NCI-H524 treated with DMSO at 0.1 percent for 48 hours (cell line): Measurements from ENCODE around the gene ZNF70.
"Not testable (repeated sequence)": the region's sequence is repeated elsewhere in the genome, so short reads cannot be mapped to it uniquely, and the experiment has no call there.

ENCODE experiments used
- DNase-seq: peaks from one replicate; lab custom pipeline; 2025; lab: John Stamatoyannopoulos, UW

Gene ZNF70

GRCh38 chr22:23756891-23757290 lies 6.0 kb upstream of the ZNF70 start:
- DNase-seq: no peak

GRCh38 chr22:23755711-23756110 lies 4.8 kb upstream of the ZNF70 start:
- no peak for DNase-seq

GRCh38 chr22:23754980-23755636 lies 4.2 kb upstream of the ZNF70 start:
- DNase-seq: no peak

- DNase-seq: no peak
These were observed 3.5 kb upstream of the ZNF70 start, which contains the start of gene VPREB3 for GRCh38 chr22:23754220-23754919. TSS of gene VPREB3 (minus strand) at chr22:23754425. CDS start at chr22:23754363, 62 bp downstream.

DNA sequence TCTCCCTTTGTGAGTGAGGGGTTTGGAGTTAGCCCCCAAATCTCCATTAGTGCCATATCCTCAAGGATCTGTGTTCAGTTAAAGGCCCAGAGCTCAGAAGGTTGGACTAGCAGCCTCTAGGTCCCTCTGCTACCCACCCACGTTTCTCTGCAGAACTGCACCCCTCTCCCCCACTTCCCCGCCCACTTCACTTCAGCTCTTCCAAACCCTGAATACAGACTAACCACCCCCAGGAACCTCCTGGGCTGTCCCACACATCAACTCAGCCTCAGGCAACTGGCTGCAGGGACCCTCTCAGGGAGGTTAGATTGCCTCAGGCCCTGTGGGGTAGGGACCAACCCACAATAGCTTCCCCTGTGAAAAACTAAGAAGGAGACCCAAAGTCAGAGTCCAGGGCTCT lies 2.5 kb upstream of the ZNF70 start:
- no peak for DNase-seq

DNA sequence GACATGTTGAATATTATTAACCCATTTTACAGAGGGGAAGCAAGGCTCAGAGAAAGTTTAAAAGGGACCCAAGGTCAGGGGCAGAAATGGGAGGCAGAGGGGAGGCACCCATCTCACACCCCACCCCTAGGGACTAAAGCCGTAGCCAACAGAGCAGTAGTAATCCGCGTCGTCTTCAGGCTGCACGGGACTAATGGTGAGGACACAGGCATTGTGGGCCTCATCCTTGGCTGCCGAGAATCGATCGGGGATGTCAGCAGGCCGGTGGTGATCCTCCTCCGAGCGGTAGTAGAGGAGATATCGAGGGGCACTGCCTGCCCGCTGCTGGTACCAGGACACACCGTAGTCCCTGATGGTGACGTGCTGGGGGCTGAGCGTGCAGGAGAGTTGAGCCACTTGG lies 1.8 kb upstream of the ZNF70 start:
- DNase-seq: no peak

DNA sequence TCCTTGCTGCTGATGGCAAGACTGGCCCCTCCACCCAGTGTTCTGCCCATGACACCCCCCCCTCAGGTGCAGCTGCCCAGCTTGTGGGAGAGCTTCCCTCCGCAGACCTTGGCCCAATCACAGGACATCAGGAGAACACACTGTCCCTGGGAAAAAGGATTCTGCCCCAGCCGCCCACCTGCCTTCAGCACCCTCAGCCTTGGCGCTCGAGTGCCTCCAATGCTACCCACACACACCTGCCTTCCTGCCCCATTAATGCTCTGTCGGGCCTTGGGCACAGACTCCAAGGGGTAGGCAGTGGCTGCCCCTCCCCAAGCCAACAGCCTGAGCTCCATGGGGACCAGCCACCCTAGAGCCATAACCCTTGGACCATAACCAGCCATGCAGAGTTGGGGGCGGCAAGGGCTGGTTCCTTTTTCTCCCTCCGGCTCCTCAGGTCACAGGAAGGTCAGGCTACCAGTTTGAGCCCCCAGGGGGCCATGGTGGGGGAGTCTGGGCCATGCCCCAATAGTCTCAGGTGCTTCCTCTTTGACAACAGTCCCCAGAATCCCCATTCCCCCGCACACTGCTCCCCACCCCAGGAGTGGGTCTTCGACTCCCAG lies 1.3 kb upstream of the ZNF70 start:
- DNase-seq: no peak

- DNase-seq: no peak
These were observed 607 bp upstream of the ZNF70 start for GRCh38 chr22:23751441-23751996.

GRCh38 chr22:23750367-23750713 lies 572 bp downstream of the ZNF70 start:
- DNase-seq: no peak

- no peak for DNase-seq
These were observed 1.0 kb downstream of the ZNF70 start for GRCh38 chr22:23749841-23750301.

GRCh38 chr22:23745791-23746190 lies 5.1 kb downstream of the ZNF70 start:
- DNase-seq: no peak

DNA sequence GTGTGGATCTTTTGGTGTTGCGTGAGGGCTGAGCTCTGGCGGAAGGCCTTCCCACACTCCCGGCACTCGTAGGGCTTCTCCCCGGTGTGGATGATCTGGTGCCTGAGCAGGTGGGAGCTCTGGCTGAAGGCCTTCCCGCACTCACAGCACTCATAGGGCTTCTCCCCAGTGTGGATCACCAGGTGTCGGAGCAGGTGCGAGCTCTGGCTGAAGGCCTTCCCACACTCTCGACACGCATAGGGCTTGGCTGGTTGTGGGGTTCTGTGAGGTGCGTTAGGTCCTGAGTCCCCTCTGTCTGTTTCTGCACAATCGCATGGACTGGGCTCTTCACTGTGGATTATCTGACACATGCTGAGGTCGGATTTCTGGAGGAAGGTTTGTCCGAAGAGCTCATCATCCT lies 6.4 kb downstream of the ZNF70 start:
- no peak for DNase-seq

DNA sequence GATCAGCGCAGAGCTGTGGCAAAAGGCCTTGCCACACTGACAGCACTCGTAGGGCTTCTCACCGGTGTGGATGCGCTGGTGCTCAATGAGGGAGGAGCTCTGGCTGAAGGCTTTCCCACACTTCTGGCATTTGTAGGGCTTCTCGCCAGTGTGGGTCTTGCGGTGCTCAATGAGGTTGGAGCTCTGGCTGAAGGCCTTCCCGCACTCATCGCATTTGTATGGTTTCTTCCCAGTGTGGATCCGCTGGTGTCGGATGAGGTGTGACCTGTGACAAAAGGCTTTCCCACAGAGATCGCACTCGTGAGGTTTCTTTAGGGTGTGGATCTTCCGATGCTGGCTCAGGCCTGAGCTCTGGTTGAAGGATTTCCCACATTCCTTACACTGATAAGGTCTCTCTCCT lies 6.9 kb downstream of the ZNF70 start:
- no peak for DNase-seq

- no peak for DNase-seq
These were observed 7.6 kb downstream of the ZNF70 start for GRCh38 chr22:23743303-23743705.

GRCh38 chr22:23742505-23743264 lies 8.2 kb downstream of the ZNF70 start:
- no peak for DNase-seq

GRCh38 chr22:23737696-23738095 lies 13.2 kb downstream of the ZNF70 start:
- DNase-seq: no peak

- not testable (repeated sequence) for DNase-seq
These were observed 22.8 kb downstream of the ZNF70 start for GRCh38 chr22:23728108-23728507.

DNA sequence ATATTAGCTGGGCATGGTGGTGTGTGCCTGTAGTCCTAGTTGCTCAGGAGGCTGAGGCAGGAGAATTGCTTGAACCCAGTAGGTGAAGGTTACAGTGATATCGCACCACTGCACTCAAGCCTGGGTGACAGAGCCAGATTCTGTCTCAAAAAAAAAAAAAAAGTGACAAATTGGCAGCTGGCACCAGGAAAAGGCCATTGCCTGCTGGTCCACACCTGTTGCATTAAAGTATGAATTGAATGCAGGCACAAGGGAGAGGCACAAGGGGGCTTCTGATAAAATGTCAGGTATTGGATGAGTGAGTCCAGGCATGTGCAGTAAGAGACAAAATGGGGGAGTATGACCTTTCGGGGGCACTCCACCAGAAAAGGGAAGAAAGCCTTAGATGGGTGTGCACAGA lies 28.2 kb downstream of the ZNF70 start:
- DNase-seq: no peak

GRCh38 chr22:23722160-23722559 lies 28.8 kb downstream of the ZNF70 start:
- DNase-seq: no peak

DNA sequence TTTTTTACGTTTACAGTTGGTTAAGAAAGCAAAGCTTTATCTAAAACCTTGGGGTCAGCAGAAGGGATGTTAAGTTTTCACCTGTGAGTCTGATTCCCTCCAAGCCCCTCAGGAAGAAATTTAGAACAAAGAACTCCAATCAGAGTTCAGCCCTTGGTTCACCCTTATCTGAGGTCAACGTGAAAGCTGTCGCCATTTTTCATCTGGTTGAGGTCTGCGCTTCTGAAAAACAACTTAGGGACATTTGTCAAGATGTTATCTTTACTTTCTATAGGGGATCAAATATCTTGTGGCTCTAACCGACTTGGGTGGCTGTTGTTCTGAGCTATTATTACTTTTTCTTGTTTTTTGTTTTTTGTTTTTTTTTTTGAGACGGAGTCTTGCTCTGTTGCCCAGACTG lies 30.1 kb downstream of the ZNF70 start:
- DNase-seq: no peak

DNA sequence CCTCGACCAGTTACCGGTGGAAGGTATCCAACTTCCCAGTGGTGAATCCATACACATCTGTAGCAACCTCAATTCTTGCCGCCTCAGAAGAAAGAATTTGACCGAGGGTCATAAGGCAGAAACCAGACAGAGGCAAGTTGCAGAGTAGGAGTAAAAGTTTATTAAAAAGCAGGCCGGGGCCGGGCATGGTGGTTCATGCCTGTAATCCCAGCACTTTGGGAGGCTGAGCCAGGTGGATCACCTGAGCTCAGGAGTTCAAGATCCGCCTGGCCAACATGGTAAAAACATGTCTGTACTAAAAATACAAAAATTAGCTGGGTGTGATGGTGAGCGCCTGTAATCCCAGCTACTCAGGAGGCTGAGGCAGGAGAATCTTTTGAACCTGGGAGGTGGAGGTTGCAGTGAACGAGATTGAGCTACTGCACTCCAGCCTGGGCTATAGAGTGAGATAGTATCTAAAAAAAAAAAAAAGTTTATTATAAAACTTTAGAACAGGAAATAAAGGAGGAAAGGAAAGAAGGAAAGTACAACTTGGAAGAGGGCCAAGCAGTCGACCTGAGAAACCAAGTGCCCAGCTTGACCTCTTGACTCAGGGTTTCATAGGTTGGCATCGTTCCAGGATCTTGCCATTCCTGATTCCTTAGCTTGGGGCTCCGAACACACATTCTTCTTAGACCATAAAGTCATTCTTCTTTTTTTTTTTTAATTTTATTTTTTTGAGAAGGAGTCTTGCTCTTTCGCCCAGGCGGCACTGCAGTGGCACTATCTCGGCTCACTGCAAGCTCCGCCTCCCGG lies 32.3 kb downstream of the ZNF70 start:
- DNase-seq: no peak
